Right lobe of liver (tissue), 4 donors: Measurements from ENCODE around the gene PRDM4.

Experiments used
- CTCF ChIP-seq, 4 donors: fragments of 200-600 bp in 3 of 4; fragments of 450-650 bp in 1 of 4; IDR thresholded peaks; one replicate each; pipeline versions ENCODE4 v1.5.1 to v1.8.0; 2016 to 2022; ENCODE audit warnings: antibody characterized with exemption in 4 of 4, mild to moderate bottlenecking in 2 of 4
- POLR2A ChIP-seq: fragments of 450-650 bp; IDR thresholded peaks from one replicate; pipeline ENCODE4 v1.6.1; 2017; ENCODE audit warnings: antibody characterized with exemption, mild to moderate bottlenecking
- donor health status: DM: no; HTN: no; CAD: no.
- donor health status: DM: no; HTN: no; CAD: no.
- donor health status: DM: no; HTN: yes; CAD: no.

GRCh38 chr12:107780298-107780697, 19.4 kb upstream of the PRDM4 start:
- TF ChIP-seq CTCF (IDR thresholded peaks at IDR 0.05) (no peak), POLR2A (no peak)
